Medulla oblongata (tissue), 1 donor: ENCODE measurements around the gene FAM111B.
"Not testable (repeated sequence)": the region's sequence is repeated elsewhere in the genome, so short reads cannot be mapped to it uniquely, and the experiment has no call there.

Experiments
- DNase-seq: peaks from one replicate; pipeline ENCODE4 v3.0.0-alpha.2; 2015; ENCODE audit errors: extremely low spot score

Gene FAM111B

GRCh38 chr11:59106363-59107336, at the start of gene FAM111B:
Gene FAM111B, plus strand, starts transcription at chr11:59107237. Its CDS starts 2,389 bp downstream, at chr11:59109626.
- DNase-seq, result peak; percentile 88

GRCh38 chr11:59058120-59059033, 48.7 kb upstream of the FAM111B start:
- DNase-seq, result peak; percentile 93

GRCh38 chr11:59060096-59060495, 46.9 kb upstream of the FAM111B start:
- DNase-seq, result not testable (repeated sequence)

GRCh38 chr11:59062602-59063529, 44.2 kb upstream of the FAM111B start:
- no peak for DNase-seq

GRCh38 chr11:59063996-59064727, 42.9 kb upstream of the FAM111B start:
- not testable (repeated sequence) for DNase-seq

- no peak for DNase-seq
Measured at GRCh38 chr11:59069087-59069486, 38.0 kb upstream of the FAM111B start.

- no peak for DNase-seq
Measured at GRCh38 chr11:59076876-59077571, 30.0 kb upstream of the FAM111B start.

GRCh38 chr11:59078435-59078834, 28.6 kb upstream of the FAM111B start:
- no peak for DNase-seq

- no peak for DNase-seq
Measured at GRCh38 chr11:59079086-59079485, 28.0 kb upstream of the FAM111B start.

- DNase-seq, result not testable (repeated sequence)
Measured at GRCh38 chr11:59080421-59080820, 26.6 kb upstream of the FAM111B start.

GRCh38 chr11:59081430-59082020, 25.5 kb upstream of the FAM111B start:
- not testable (repeated sequence) for DNase-seq

GRCh38 chr11:59086007-59086406, 21.0 kb upstream of the FAM111B start, which contains the start of gene GLYATL1B:
Gene GLYATL1B, plus strand, starts transcription at chr11:59086307. Its CDS starts 0 bp downstream, at chr11:59086307.
- not testable (repeated sequence) for DNase-seq

- no peak for DNase-seq
Measured at GRCh38 chr11:59088162-59088561, 18.9 kb upstream of the FAM111B start.

GRCh38 chr11:59093576-59093975, 13.5 kb upstream of the FAM111B start:
- DNase-seq, result not testable (repeated sequence)

GRCh38 chr11:59095225-59095624, 11.8 kb upstream of the FAM111B start:
- DNase-seq, result not testable (repeated sequence)

- not testable (repeated sequence) for DNase-seq
Measured at GRCh38 chr11:59095972-59096575, 11.0 kb upstream of the FAM111B start.

GRCh38 chr11:59097113-59097708, 9.8 kb upstream of the FAM111B start:
- DNase-seq, result peak; percentile 67

GRCh38 chr11:59097938-59098337, 9.1 kb upstream of the FAM111B start:
- not testable (repeated sequence) for DNase-seq
